H1 (cell line): ENCODE results near the gene OSBPL3. TPM values are rescaled to one million over a fixed set of nuclear protein-coding genes. Genes with fewer than 3 reads are reported as not detected.

Source experiments
- CTCF ChIA-PET: fragments of 300-600 bp; sonication (Branson Sonifier 250); formaldehyde crosslinking; loops from one replicate; lab custom pipeline; 2021; ENCODE audit not compliant: partially characterized antibody; lab: Charles Lee
- POLR2A ChIA-PET: fragments of 300-600 bp; sonication (Branson Sonifier 250); formaldehyde crosslinking; loops from one replicate; lab custom pipeline; 2021; ENCODE audit warnings: inconsistent platforms; ENCODE audit not compliant: partially characterized antibody; lab: Charles Lee
- DNase-seq, 2 experiments: peaks; one replicate each; pipeline versions ENCODE4 v3.0.0 to v3.0.0-alpha.2; 2010 to 2022; ENCODE audit warnings: low spot score in 2 of 2, low read depth in 1 of 2, mixed read lengths in 1 of 2
- FAIRE-seq: peaks from 2 replicates; lab custom pipeline; 2011; peaks lifted over from hg19 to GRCh38; lab: Jason Lieb, UNC
- H2AFZ ChIP-seq: 2 replicates; pipeline ENCODE4 v1.8.1; 2012; ENCODE audit warnings: low read length, inconsistent platforms
- H2AK5ac ChIP-seq: 2 replicates; pipeline ENCODE4 v1.6.1; 2013; ENCODE audit warnings: low read depth, low read length
- H2BK120ac ChIP-seq: replicated peaks from 2 replicates; pipeline ENCODE3; 2013; ENCODE audit warnings: low read depth, low read length, inconsistent platforms
- H2BK12ac ChIP-seq: 2 replicates; pipeline ENCODE4 v1.6.1; 2013; ENCODE audit warnings: low read depth, low read length
- H2BK15ac ChIP-seq: 2 replicates; pipeline ENCODE4 v1.6.1; 2013; ENCODE audit warnings: low read length
- H2BK20ac ChIP-seq: 2 replicates; pipeline ENCODE4 v1.6.1; 2013; ENCODE audit warnings: low read length
- H2BK5ac ChIP-seq: 2 replicates; pipeline ENCODE4 v1.6.1; 2013; ENCODE audit warnings: low read depth, low read length
- H3K14ac ChIP-seq: 2 replicates; pipeline ENCODE4 v1.6.1; 2013; ENCODE audit warnings: inconsistent platforms; ENCODE audit not compliant: insufficient read length
- H3K18ac ChIP-seq: 2 replicates; pipeline ENCODE4 v1.6.1; 2013; ENCODE audit warnings: low read length; ENCODE audit errors: extremely low read depth
- H3K23ac ChIP-seq: 2 replicates; pipeline ENCODE4 v1.6.1; 2013; ENCODE audit warnings: inconsistent platforms; ENCODE audit not compliant: insufficient read length
- H3K23me2 ChIP-seq: 2 replicates; pipeline ENCODE4 v1.6.1; 2013; ENCODE audit warnings: low read depth, low read length
- H3K27ac ChIP-seq: 2 replicates; pipeline ENCODE4 v1.6.1; 2011; ENCODE audit warnings: low read depth, low read length, inconsistent platforms
- H3K27me3 ChIP-seq, 4 experiments: replicated peaks in 1 of 4; 1 replicate in 1 of 4; 2 replicates in 3 of 4; pipeline versions ENCODE4 v1.6.1 to v1.8.1; 2011 to 2013; ENCODE audit warnings: low read length in 3 of 4, mild to moderate bottlenecking in 3 of 4, inconsistent platforms in 2 of 4, mixed read lengths in 2 of 4, moderate library complexity in 1 of 4; ENCODE audit not compliant: control insufficient read depth in 3 of 4, insufficient read depth in 3 of 4; ENCODE audit errors: extremely low read depth in 1 of 4
- H3K36me3 ChIP-seq, 4 experiments: 2 replicates each; pipeline versions ENCODE4 v1.6.1 to v1.8.1; 2011 to 2013; ENCODE audit warnings: mild to moderate bottlenecking in 4 of 4, low read length in 3 of 4, moderate library complexity in 2 of 4, control low read depth in 1 of 4, inconsistent platforms in 1 of 4; ENCODE audit not compliant: insufficient read depth in 4 of 4, control insufficient read depth in 2 of 4
- H3K4ac ChIP-seq: replicated peaks from 2 replicates; pipeline ENCODE3; 2013; ENCODE audit warnings: low read length, low read depth, mixed read lengths, inconsistent platforms; ENCODE audit not compliant: insufficient read length
- H3K4me1 ChIP-seq, 4 experiments: replicated peaks in 1 of 4; 1 replicate in 1 of 4; 2 replicates in 3 of 4; pipeline versions ENCODE4 v1.6.1 to v1.8.1; 2011 to 2013; ENCODE audit warnings: low read length in 3 of 4, inconsistent platforms in 2 of 4, mixed read lengths in 1 of 4; ENCODE audit not compliant: insufficient read depth in 4 of 4, control insufficient read depth in 3 of 4
- H3K4me2 ChIP-seq, 2 experiments: 2 replicates each; pipeline versions ENCODE4 v1.6.1 to v1.8.1; 2011 to 2013; ENCODE audit warnings: low read depth in 2 of 2, low read length in 2 of 2, control low read depth in 1 of 2, inconsistent platforms in 1 of 2, mild to moderate bottlenecking in 1 of 2; ENCODE audit not compliant: insufficient read depth in 1 of 2
- H3K4me3 ChIP-seq, 4 experiments: fragments of 200-600, 300-600 bp in 1 of 4; sonication (generic), shearing (Covaris generic), sonication (Bioruptor Twin) in 1 of 4; 2 replicates each; pipeline versions ENCODE4 v1.5.1 to v1.8.1; 2011 to 2016; ENCODE audit warnings: low read length in 4 of 4, low read depth in 3 of 4, control low read depth in 2 of 4, inconsistent platforms in 2 of 4, mild to moderate bottlenecking in 2 of 4, mixed read lengths in 1 of 4, moderate library complexity in 1 of 4; ENCODE audit not compliant: insufficient read depth in 2 of 4; ENCODE audit errors: extremely low read depth in 1 of 4
- H3K56ac ChIP-seq: replicated peaks from 2 replicates; pipeline ENCODE3; 2013; ENCODE audit warnings: low read depth, mild to moderate bottlenecking, mixed read lengths, low read length, inconsistent platforms; ENCODE audit not compliant: insufficient read length
- H3K79me1 ChIP-seq: 2 replicates; pipeline ENCODE4 v1.6.1; 2013; ENCODE audit warnings: low read depth, low read length, control low read depth
- H3K79me2 ChIP-seq, 2 experiments: 2 replicates each; pipeline versions ENCODE4 v1.6.1 to v1.8.1; 2012 to 2013; ENCODE audit warnings: low read length in 2 of 2, mild to moderate bottlenecking in 2 of 2, inconsistent platforms in 1 of 2; ENCODE audit not compliant: insufficient read depth in 2 of 2, control insufficient read depth in 1 of 2
- H3K9ac ChIP-seq, 4 experiments: replicated peaks in 1 of 4; 1 replicate in 1 of 4; 2 replicates in 3 of 4; pipeline versions ENCODE4 v1.6.1 to v1.8.1; 2011 to 2013; ENCODE audit warnings: low read depth in 3 of 4, low read length in 3 of 4, control low read depth in 2 of 4, mild to moderate bottlenecking in 2 of 4, moderate library complexity in 2 of 4, inconsistent platforms in 1 of 4; ENCODE audit errors: extremely low read depth in 1 of 4
- H3K9me3 ChIP-seq, 2 experiments: 2 replicates each; pipeline versions ENCODE4 v1.6.1 to v1.8.1; 2012 to 2013; ENCODE audit warnings: mild to moderate bottlenecking in 2 of 2, moderate library complexity in 2 of 2, control low read depth in 1 of 2, inconsistent platforms in 1 of 2, low read depth in 1 of 2, low read length in 1 of 2, mixed read lengths in 1 of 2; ENCODE audit not compliant: insufficient read depth in 2 of 2
- H4K20me1 ChIP-seq, 2 experiments: replicated peaks in 1 of 2; 2 replicates each; pipeline versions ENCODE3 to v1.8.1; 2011 to 2013; ENCODE audit warnings: inconsistent platforms in 2 of 2, low read length in 2 of 2, mild to moderate bottlenecking in 1 of 2; ENCODE audit not compliant: insufficient read depth in 2 of 2, control insufficient read depth in 1 of 2
- H4K5ac ChIP-seq: 2 replicates; pipeline ENCODE4 v1.6.1; 2013; ENCODE audit warnings: low read length, low read depth, mixed read lengths, inconsistent platforms; ENCODE audit not compliant: insufficient read length
- H4K8ac ChIP-seq: 2 replicates; pipeline ENCODE4 v1.8.0; 2013; ENCODE audit warnings: mild to moderate bottlenecking, moderate library complexity, low read length, inconsistent platforms; ENCODE audit not compliant: insufficient read depth; ENCODE audit errors: extremely low read depth
- H4K91ac ChIP-seq: replicated peaks from 2 replicates; pipeline ENCODE3; 2013; ENCODE audit warnings: low read length, mixed read lengths, inconsistent platforms; ENCODE audit not compliant: insufficient read length
- BCL11A ChIP-seq, 2 experiments: IDR thresholded peaks; one replicate each; pipeline ENCODE4 v1.6.1; 2011; ENCODE audit warnings: low read depth in 2 of 2, low read length in 2 of 2, mild to moderate bottlenecking in 2 of 2
- BRCA1 ChIP-seq: IDR thresholded peaks from 2 replicates; pipeline ENCODE4 v1.6.1; 2012; ENCODE audit warnings: low read depth, low read length, improper control_type of control experiment
- CBX5 ChIP-seq: fragments of 300-800, 300-1000 bp; sonication (generic); IDR thresholded peaks from 2 replicates; pipeline ENCODE4 v1.7.1; 2016; ENCODE audit warnings: antibody characterized with exemption, low read length, low read depth
- CEBPB ChIP-seq: IDR thresholded peaks from 2 replicates; pipeline ENCODE4 v1.6.1; 2012; ENCODE audit warnings: low read depth, low read length
- CHD2 ChIP-seq: IDR thresholded peaks from 2 replicates; pipeline ENCODE4 v1.6.1; 2012; ENCODE audit warnings: low read length, improper control_type of control experiment
- FOSL1 ChIP-seq: IDR thresholded peaks from 2 replicates; pipeline ENCODE4 v1.6.1; 2011; ENCODE audit warnings: mild to moderate bottlenecking, low read depth, low read length, moderate library complexity; ENCODE audit not compliant: insufficient read depth
- JUND ChIP-seq: IDR thresholded peaks from 2 replicates; pipeline ENCODE4 v1.6.1; 2011; ENCODE audit warnings: mild to moderate bottlenecking, improper control_type of control experiment, low read length
- SAP30 ChIP-seq: fragments of 300-600 bp; sonication (generic); IDR thresholded peaks from 2 replicates; pipeline ENCODE4 v1.7.1; 2012; ENCODE audit warnings: low read length, moderate library complexity, mild to moderate bottlenecking, inconsistent platforms; ENCODE audit not compliant: insufficient read depth, insufficient replicate concordance
- SIN3A ChIP-seq, 2 experiments: IDR thresholded peaks in 1 of 2; conservative IDR thresholded peaks in 1 of 2; 2 replicates each; pipeline ENCODE4 v1.6.1; 2011 to 2012; ENCODE audit warnings: low read length in 2 of 2, improper control_type of control experiment in 1 of 2, low read depth in 1 of 2, mild to moderate bottlenecking in 1 of 2
- SP1 ChIP-seq: IDR thresholded peaks from 2 replicates; pipeline ENCODE4 v1.6.1; 2011; ENCODE audit warnings: low read depth, low read length
- TCF12 ChIP-seq: IDR thresholded peaks from 2 replicates; pipeline ENCODE4 v1.6.1; 2011; ENCODE audit warnings: low read depth, mild to moderate bottlenecking, low read length
- WGBS, 2 experiments: shearing (Covaris generic) in 1 of 2; methylation state at CpG; one replicate each; pipeline versions ENCODE4 v1.1.6 to v1.1.7; 2013 to 2015; ENCODE audit warnings: low lambda C conversion rate in 2 of 2, mixed read lengths in 2 of 2, inconsistent platforms in 1 of 2, low coverage in 1 of 2, missing lambda C conversion rate in 1 of 2; ENCODE audit not compliant: insufficient replicate concordance in 2 of 2, insufficient coverage in 1 of 2, insufficient read length in 1 of 2; ENCODE audit errors: extremely low coverage in 1 of 2, missing lambda C conversion rate in 1 of 2; 5-methylcytosine and 5-hydroxymethylcytosine counted together
- polyA plus RNA-seq, 7 experiments: library from polyadenylated mRNA; depleted of rRNA in 3 of 7; stranded (reverse) in 5 of 7; unstranded in 2 of 7; fragments of >200 nt in 5 of 7; fragments of 200-250 nt in 2 of 7; gene quantifications; 1 replicate in 5 of 7; 2 replicates in 1 of 7; 4 replicates in 1 of 7; pipeline versions ENCODE4 v1.2.1 to v1.2.3, GENCODE V29; 2011 to 2013; ENCODE audit warnings: missing spikeins in 2 of 7, mixed read lengths in 2 of 7
- total RNA-seq: library from RNA; stranded (reverse); fragmentation: NEBNext Ultra II Directional; extraction: Animal tissue kit (Norgen Biotek cat#: 25700); gene quantifications from 2 replicates; pipeline ENCODE4 v1.2.1, GENCODE V29; 2021
- TF ChIP-seq, protein P1 (sequence below): IDR thresholded peaks from 2 replicates; pipeline ENCODE4 v1.6.1; 2012; ENCODE audit warnings: inconsistent platforms
- TF ChIP-seq, protein P2 (sequence below): IDR thresholded peaks from 2 replicates; pipeline ENCODE4 v1.6.1; 2012; ENCODE audit warnings: inconsistent platforms

The OSBPL3 gene
- total and polyA plus RNA-seq, 2 of the 8 experiments (the other 6 are each of a cell fraction or from before 2014, with no cell fraction given) = 2.8 to 13.9 TPM

DNA sequence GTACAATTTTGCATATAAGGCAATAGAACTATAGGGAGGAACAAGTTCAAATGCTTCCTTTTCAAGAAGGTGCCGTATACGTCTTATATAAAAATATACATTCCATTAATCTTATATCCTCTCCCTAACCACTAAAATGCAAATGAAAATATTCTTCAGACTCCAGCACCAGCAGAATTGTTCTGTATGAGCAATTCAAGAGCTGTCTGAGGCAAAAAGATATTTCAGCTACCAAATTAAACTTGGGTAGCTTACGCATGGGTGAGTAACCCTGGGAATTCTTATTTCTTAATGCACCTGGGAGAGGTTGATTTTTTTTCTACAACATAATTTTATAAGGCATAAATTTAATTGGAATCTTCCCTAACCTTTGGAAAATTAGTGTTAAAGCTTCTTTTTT is 180.5 kb downstream of the OSBPL3 start:
- Histone ChIP-seq H2BK15ac (no peak overlapping the region), H2AK5ac (no peak overlapping the region), H3K9ac (no peak overlapping the region), H2BK20ac (no peak overlapping the region), H2BK12ac (no peak overlapping the region), H3K27ac (no peak overlapping the region), H3K36me3 (peaks cover 0 to 4% (median 0%) of the 10 kb centered on the region in 4 experiments; a peak in 3 of 8 replicates), H3K23ac (no peak overlapping the region), H3K9me3 (no peaks in the 10 kb centered on the region; a peak in 1 of 4 replicates), H3K56ac (no peak overlapping the region), H3K79me1 (no peaks in the 10 kb centered on the region), H3K4me3 (no peak overlapping the region), H3K27me3 (no peaks in the 10 kb centered on the region), H3K4me2 (no peak overlapping the region), H3K14ac (no peak overlapping the region), H4K5ac (no peak overlapping the region), H2BK5ac (no peak overlapping the region), H2BK120ac (no peak overlapping the region), H3K18ac (no peak overlapping the region), H4K8ac (no peak overlapping the region), H2AFZ (no peak overlapping the region), H3K23me2 (peaks cover 2% of the 10 kb centered on the region; the same call in 1 of the 2 replicates), H3K79me2 (no peaks in the 10 kb centered on the region), H3K4me1 (peaks cover 0 to 2% (median 0%) of the 10 kb centered on the region in 4 experiments; a peak in 1 of 7 replicates), H4K20me1 (no peaks in the 10 kb centered on the region), H3K4ac (no peak overlapping the region), H4K91ac (no peak overlapping the region)
- WGBS, 2 experiments = 86 to 100% methylated on average over 2 to 3 of the region's 3 CpGs
- POLR2A ChIA-PET = no interaction called here
- DNase-seq (no peak), FAIRE-seq (no peak)
- CTCF ChIA-PET = interaction anchor here (0.6 to 1.5 kb wide), 4 partner anchors 13 to 299 kb away, joined by 3 to 7 read pairs (median 4); no protein-coding TSS in a partner anchor
- TF ChIP-seq SP1 (no peak), BRCA1 (no peak), SAP30 (no peak), TCF12 (no peak), CHD2 (no peak), FOSL1 (no peak), BCL11A (IDR thresholded peaks at IDR 0.05; ENCODE audit: low read depth in 2 of 2, low read length in 2 of 2) (no peak), JUND (no peak), CEBPB (no peak), SIN3A (conservative IDR thresholded peaks at IDR 0.05 in 1 of 2, IDR thresholded peaks at IDR 0.05 in 1 of 2; ENCODE audit: low read depth in 1 of 2, low read length in 2 of 2) (no peak), CBX5 (no peak)
- TF ChIP-seq, protein P1, sequence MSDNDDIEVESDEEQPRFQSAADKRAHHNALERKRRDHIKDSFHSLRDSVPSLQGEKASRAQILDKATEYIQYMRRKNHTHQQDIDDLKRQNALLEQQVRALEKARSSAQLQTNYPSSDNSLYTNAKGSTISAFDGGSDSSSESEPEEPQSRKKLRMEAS = no peak
- TF ChIP-seq, protein P2, sequence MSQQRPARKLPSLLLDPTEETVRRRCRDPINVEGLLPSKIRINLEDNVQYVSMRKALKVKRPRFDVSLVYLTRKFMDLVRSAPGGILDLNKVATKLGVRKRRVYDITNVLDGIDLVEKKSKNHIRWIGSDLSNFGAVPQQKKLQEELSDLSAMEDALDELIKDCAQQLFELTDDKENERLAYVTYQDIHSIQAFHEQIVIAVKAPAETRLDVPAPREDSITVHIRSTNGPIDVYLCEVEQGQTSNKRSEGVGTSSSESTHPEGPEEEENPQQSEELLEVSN = no peak
